GM11168 (cell line): ENCODE data around the gene SHC1.

Experiments
- in situ Hi-C: fragments of 300-500 bp; cut with MboI; formaldehyde crosslinking; loops from one replicate; pipeline ENCODE4 v1.12.0; 2022; ENCODE audit warnings: low sequenced_read_pairs; ENCODE audit not compliant: unreplicated experiment

Gene SHC1, protein sequence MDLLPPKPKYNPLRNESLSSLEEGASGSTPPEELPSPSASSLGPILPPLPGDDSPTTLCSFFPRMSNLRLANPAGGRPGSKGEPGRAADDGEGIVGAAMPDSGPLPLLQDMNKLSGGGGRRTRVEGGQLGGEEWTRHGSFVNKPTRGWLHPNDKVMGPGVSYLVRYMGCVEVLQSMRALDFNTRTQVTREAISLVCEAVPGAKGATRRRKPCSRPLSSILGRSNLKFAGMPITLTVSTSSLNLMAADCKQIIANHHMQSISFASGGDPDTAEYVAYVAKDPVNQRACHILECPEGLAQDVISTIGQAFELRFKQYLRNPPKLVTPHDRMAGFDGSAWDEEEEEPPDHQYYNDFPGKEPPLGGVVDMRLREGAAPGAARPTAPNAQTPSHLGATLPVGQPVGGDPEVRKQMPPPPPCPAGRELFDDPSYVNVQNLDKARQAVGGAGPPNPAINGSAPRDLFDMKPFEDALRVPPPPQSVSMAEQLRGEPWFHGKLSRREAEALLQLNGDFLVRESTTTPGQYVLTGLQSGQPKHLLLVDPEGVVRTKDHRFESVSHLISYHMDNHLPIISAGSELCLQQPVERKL

GRCh38 chr1:154970631-154971340, at the start of gene SHC1:
TSS of gene SHC1 (minus strand) at chr1:154970747. CDS start at chr1:154970526, 221 bp downstream.
- in situ Hi-C loops = no loop called here

GRCh38 chr1:155019377-155020245, 49.1 kb upstream of the SHC1 start:
- in situ Hi-C loops = no loop called here

DNA sequence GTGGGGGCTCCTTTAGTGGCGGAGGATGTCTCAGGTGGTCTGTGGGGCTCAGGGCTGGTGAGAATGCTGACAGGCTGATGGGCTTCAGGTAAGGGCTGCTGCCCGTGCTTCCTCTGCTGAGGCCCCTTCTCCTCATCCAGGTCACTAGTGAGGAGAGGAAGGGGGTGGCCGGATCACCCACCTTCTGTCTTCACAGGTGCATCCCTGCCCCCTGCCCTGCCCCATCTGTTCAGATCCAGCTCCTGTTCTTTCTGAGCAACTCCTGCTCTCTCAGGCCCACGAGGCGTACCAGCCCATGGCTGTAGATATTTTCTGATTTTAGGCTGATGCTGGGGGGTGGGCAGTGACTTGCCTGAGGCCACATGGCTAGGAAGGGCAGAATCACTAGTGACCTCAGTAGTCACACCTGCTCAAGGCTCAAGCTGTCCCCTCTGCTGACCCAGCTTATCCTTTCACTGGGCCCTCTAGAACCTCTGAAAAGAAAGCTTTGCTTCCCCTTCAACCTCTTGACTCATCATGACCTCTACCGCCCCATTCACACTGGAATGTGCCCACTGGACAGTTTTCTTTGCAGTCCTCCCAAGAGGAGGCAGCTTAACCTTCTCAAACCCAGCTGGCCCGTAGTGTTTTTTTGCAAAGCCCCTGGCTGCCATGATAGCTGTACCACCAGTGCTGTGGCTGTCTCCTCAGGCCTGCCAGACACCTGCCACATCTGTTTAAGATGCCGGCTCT, 48.2 kb upstream of the SHC1 start:
- in situ Hi-C loops = no loop called here

DNA sequence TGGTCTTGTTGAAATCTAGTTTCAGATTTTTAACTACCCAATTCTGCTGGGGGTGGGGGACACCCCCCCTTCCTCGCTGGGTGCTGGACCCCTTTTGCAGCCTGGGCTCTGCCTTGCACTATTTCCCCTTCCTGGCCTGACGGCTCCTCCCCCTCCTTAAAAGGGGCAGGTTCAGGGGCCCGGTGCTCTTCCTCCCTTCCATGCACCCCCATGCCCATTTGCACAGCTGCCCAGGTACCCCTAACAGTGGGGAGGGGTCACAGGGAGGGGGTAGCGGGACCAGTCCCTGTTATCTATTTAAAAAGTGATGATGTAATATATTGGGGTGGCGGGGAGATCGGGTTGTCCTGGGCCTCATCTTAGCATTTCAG, 47.4 kb upstream of the SHC1 start:
- in situ Hi-C loops = no loop called here

DNA sequence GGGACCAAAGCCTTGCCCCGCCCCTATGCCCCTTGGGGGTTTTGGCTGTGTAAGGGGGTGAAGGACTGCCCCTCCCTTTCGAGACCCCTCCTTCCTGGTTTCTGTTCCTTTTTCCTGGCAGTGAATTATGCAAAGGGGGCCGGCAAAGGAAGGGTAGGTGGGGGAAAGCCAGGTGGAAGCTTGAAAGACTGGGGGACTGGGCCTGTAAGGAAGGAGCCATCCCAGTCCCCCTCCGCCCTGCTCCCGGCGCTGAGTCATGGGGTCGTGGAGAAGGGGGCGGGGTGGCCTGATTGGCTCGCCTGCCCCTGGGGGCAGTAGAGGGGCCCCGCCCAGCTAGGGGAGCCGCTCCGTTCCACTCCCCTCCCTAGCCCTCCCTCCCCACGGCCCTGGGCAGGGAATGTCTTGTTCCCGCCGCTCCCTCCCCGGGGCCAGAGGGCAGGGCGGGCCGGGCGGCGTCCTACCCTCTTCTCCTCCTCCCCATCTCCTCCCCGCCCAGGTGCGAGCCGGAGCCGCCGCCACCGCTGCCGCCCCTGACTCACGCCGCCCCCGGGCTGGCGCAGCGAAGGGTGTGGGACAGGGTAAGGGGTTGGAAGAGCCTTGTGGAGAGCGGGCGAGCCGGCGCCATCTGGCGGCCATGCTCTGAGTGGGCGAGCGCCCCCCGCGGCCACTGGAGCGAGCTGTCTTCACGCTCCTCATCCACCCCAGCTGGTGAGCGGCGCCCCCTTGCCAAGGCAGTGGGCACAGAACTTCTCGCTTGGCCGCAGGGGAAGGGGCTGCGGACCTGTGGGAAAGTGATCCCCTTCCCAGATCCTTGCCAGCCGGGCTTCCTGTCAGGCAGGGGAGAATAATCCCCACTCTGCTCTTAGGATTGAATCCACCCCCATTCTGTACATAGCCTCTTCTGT, 46.7 kb upstream of the SHC1 start:
- in situ Hi-C loops = no loop called here

GRCh38 chr1:155016231-155016831, 45.8 kb upstream of the SHC1 start:
- in situ Hi-C loops = no loop called here

DNA sequence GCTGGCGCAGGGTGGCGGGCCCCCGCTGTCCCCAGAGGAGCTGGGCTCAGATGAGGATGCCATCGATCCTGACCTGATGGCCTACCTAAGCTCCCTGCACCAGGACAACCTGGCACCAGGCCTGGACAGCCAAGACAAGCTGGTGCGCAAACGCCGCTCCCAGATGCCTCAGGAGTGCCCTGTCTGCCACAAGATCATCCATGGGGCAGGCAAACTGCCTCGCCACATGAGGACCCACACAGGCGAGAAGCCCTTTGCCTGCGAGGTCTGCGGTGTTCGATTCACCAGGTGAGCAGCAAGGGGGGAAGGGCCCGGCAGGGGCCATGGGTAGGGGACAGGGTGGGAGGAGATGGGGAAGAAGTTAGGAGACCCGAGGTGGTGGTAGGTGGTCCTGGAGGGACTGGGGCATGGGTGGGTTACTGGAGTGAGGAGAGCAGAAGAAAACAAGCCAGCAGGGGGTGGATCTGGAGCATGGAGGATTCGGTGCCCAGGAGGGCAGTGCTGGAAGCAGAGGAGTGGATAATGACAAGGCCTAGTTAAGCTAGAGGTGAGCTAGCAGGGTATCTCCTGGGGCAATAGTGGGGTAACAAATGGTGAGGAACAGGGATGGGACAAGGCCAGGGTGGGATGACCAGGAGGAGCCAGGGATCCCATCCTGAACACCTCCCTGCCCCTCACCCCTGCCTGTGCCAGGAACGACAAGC, 45.1 kb upstream of the SHC1 start:
- in situ Hi-C loops = no loop called here

DNA sequence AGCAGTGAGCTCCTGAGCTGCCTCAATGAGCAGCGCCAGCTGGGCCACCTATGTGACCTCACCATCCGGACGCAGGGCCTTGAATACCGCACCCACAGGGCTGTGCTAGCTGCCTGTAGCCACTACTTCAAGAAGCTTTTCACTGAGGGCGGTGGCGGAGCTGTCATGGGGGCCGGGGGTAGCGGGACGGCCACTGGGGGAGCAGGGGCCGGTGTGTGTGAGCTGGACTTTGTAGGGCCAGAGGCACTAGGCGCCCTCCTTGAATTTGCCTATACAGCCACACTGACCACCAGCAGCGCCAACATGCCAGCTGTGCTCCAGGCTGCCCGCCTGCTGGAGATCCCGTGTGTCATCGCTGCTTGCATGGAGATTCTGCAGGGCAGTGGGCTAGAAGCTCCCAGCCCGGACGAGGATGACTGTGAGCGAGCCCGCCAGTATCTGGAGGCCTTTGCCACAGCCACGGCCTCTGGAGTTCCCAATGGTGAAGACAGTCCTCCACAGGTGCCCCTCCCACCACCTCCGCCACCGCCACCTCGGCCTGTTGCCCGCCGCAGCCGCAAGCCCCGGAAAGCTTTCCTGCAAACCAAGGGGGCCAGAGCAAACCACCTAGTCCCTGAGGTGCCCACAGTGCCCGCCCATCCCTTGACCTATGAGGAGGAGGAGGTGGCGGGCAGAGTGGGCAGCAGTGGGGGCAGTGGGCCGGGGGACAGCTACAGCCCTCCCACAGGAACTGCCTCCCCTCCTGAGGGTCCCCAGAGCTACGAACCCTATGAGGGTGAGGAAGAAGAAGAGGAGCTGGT, 44.4 kb upstream of the SHC1 start:
- in situ Hi-C loops = no loop called here

DNA sequence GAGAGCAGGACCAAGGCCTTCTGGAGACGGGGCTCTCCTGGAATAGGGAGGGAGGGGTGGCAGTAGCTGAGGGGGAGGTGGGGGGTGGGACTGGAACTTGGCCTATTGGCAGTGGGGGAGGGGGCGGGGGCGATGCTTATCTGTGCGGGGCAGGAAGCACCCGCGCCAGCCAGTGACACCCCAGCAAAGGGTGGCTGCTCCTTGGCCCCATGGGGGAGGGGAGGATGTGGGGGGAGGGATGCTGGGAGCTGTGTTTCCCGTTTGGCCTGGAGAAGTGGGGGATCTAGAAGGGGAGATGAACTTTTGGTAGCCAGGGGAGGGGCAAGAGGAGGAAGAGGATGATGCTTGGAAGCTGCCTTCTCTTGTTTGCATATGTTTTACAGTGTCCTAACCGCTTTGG, 43.1 kb upstream of the SHC1 start:
- in situ Hi-C loops = no loop called here

- in situ Hi-C loops = no loop called here
Observed at GRCh38 chr1:155012776-155013602, 42.4 kb upstream of the SHC1 start.

DNA sequence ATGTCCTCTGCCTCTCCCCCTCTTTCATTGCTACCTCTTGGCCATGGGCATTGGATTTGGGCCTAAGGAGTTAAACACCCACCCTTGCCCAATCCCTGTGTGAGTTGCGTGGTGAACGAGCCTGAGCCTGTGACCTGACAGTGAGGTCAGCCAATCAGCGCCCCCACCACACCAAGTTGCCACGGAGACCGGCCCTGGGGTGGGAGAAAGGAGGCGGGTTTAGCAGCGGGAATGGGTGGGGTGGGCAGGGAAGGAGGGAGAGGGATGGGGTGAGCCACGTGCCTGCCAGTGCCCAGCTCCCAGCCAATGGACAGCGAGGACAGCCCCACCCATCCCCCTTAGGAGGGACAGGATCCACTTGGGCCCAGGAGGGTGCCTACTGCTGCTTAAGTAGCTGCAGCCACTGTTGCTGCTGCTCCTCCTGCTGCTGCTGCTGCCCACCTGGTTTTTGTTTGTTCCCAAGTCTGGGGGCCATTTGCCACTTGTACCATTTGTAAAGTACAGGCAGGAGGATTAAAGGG, 41.5 kb upstream of the SHC1 start:
- in situ Hi-C loops = no loop called here

- in situ Hi-C loops = no loop called here
Observed at GRCh38 chr1:155011437-155012025, 41.0 kb upstream of the SHC1 start.

DNA sequence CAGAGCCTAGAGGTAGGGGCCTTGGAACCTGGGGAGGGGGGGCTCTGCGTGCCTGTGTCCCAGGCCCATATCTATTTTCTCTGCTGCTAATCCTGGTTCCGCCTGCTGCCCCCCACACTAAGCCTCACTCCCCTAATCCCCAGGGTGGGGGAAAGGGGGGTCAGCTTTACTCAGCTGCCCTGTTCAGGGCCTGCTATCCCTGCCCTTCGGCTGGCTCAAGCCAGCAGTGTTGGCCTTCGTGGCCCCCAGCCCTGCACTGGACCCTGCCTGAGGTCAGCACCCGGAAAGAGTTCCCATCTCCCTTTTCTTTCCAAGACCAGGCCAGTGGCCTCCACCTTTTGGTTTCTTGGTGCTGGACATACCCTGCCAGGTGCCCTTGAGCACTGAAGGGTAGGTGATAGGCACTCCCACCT, 40.5 kb upstream of the SHC1 start:
- in situ Hi-C loops = no loop called here

- in situ Hi-C loops = no loop called here
Observed at GRCh38 chr1:155010211-155010918, 39.8 kb upstream of the SHC1 start.

DNA sequence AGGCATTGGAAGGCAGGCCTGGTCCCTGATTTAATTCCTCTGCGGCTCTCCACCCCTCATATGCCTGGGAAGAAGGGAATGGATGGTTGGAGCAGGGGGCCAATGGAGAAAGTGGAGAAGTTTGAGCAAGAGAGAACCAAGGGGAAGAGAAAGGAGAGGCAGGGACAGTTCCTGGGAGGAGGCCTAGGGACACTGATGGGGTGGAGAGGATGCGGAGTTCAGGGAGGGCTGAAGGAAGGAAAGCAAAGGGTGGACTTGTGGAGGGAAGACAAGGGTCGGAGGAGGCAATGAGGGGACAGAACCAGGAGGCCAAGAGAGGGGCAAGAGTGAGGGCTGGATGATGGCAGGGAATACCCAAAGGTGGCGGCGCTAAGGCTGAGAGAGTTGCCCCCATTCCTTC, 39.2 kb upstream of the SHC1 start:
- in situ Hi-C loops = no loop called here
